A549 (cell line): Measurements from ENCODE around the gene GPR146. TPM values are rescaled to one million over a fixed set of nuclear protein-coding genes. Genes with fewer than 3 reads are reported as not detected.

Experiments
- ATAC-seq, 2 experiments: fragments of 200-7000 bp in 1 of 2; fragments of >200 bp in 1 of 2; cut with Nextera tagmentation in 1 of 2; cut with Tn5 transposase in 1 of 2; 3 replicates each; pipeline versions ENCODE4 v1.8.0 to v1.9.1; 2018 to 2020; ENCODE audit warnings: mild to moderate bottlenecking in 1 of 2, moderate library complexity in 1 of 2
- CTCF ChIA-PET: fragments of 300-600 bp; sonication (Branson Sonifier 250); formaldehyde crosslinking; extraction: SDS; loops from one replicate; lab custom pipeline; 2021; ENCODE audit warnings: antibody characterized with exemption, inconsistent platforms; lab: Yijun Ruan, JAX
- POLR2A ChIA-PET: fragments of 350-600 bp; formaldehyde crosslinking; extraction: SDS; loops from one replicate; lab custom pipeline; 2021; ENCODE audit warnings: antibody characterized with exemption, inconsistent platforms; lab: Yijun Ruan, JAX
- DNase-seq, 2 experiments: peaks; one replicate each; pipeline versions ENCODE4 v3.0.0 to v3.0.0-alpha.2; 2011 to 2016; ENCODE audit warnings: low read depth in 1 of 2, low spot score in 1 of 2
- FAIRE-seq: peaks from 2 replicates; lab custom pipeline; 2011; peaks lifted over from hg19 to GRCh38; lab: Jason Lieb, UNC
- H3K27ac ChIP-seq, 2 experiments: fragments of >200 bp; sonication (Bioruptor Twin); formaldehyde crosslinking; 3 replicates each; pipeline ENCODE4 v1.5.1; 2016 to 2017
- H3K4me1 ChIP-seq: fragments of >200 bp; sonication (Bioruptor Twin); formaldehyde crosslinking; 3 replicates; pipeline ENCODE4 v1.6.1; 2016
- H3K4me2 ChIP-seq: fragments of >200 bp; sonication (Bioruptor Twin); formaldehyde crosslinking; 3 replicates; pipeline ENCODE4 v1.6.1; 2016
- H3K4me3 ChIP-seq: fragments of >200 bp; sonication (Bioruptor Twin); formaldehyde crosslinking; 3 replicates; pipeline ENCODE4 v1.5.1; 2016
- H3K9me3 ChIP-seq: fragments of >200 bp; sonication (Bioruptor Twin); formaldehyde crosslinking; 3 replicates; pipeline ENCODE4 v1.6.1; 2016
- CBX2 ChIP-seq: fragments of 200-600 bp; sonication (generic); IDR thresholded peaks from 2 replicates; pipeline ENCODE4 v1.6.1; 2016; ENCODE audit warnings: low read depth, mild to moderate bottlenecking, borderline replicate concordance
- EHF ChIP-seq: fragments of 250-450 bp; sonication (Bioruptor Pico); IDR thresholded peaks from 2 replicates; pipeline ENCODE4 v1.5.0; 2020; ENCODE audit warnings: mild to moderate bottlenecking
- EHMT2 ChIP-seq: fragments of 200-600 bp; sonication (generic); IDR thresholded peaks from 2 replicates; pipeline ENCODE4 v1.6.1; 2016; ENCODE audit warnings: antibody characterized with exemption, low read depth, mild to moderate bottlenecking, moderate library complexity
- HOXA7 ChIP-seq: fragments of 250-450 bp; sonication (Bioruptor Pico); IDR thresholded peaks from 2 replicates; pipeline ENCODE4 v1.5.0; 2020; ENCODE audit warnings: mild to moderate bottlenecking, moderate library complexity
- KDM1A ChIP-seq: fragments of 200-600 bp; sonication (generic); IDR thresholded peaks from 2 replicates; pipeline ENCODE4 v1.6.1; 2016; ENCODE audit warnings: low read depth, mild to moderate bottlenecking
- KDM5A ChIP-seq: fragments of 200-600 bp; sonication (generic); IDR thresholded peaks from 2 replicates; pipeline ENCODE4 v1.6.1; 2016; ENCODE audit warnings: antibody characterized with exemption, mild to moderate bottlenecking
- RARB ChIP-seq: fragments of 250-450 bp; sonication (Bioruptor Pico); IDR thresholded peaks from 2 replicates; pipeline ENCODE4 v1.8.0; 2021; ENCODE audit warnings: mild to moderate bottlenecking, moderate library complexity
- RNF2 ChIP-seq: fragments of 200-600 bp; sonication (generic); IDR thresholded peaks from 2 replicates; pipeline ENCODE4 v1.6.1; 2016; ENCODE audit warnings: low read depth, mild to moderate bottlenecking, antibody characterized with exemption, moderate library complexity, borderline replicate concordance
- TFCP2L1 ChIP-seq: fragments of 250-450 bp; sonication (Bioruptor Pico); IDR thresholded peaks from 2 replicates; pipeline ENCODE4 v1.5.0; 2021; ENCODE audit warnings: mild to moderate bottlenecking
- TP53 ChIP-seq: fragments of 250-450 bp; sonication (Bioruptor Pico); IDR thresholded peaks from 2 replicates; pipeline ENCODE4 v1.5.0; 2021; ENCODE audit warnings: mild to moderate bottlenecking, moderate library complexity
- ZFP36 ChIP-seq: fragments of 450-650 bp; IDR thresholded peaks from 2 replicates; pipeline ENCODE4 v1.6.1; 2014; ENCODE audit warnings: borderline replicate concordance; ENCODE audit not compliant: partially characterized antibody
- WGBS: methylation state at CpG from one replicate; pipeline ENCODE4 v1.1.6; 2017; ENCODE audit errors: missing lambda C conversion rate; 5-methylcytosine and 5-hydroxymethylcytosine counted together
- polyA plus RNA-seq, 4 experiments: library from polyadenylated mRNA; depleted of rRNA in 3 of 4; stranded (reverse); fragments of >200 nt; fragmentation: RNase III in 1 of 4; extraction: RNeasy Plus Mini Kit Qiagen cat#74134 plus additional on column Dnase treatment in 1 of 4; gene quantifications; 2 replicates in 3 of 4; 3 replicates in 1 of 4; pipeline ENCODE4 v1.2.3, GENCODE V29; 2011 to 2017
- TF ChIP-seq, protein P1 (sequence below): fragments of 250-450 bp; sonication (Bioruptor Pico); IDR thresholded peaks from 2 replicates; pipeline ENCODE4 v1.5.0; 2021; ENCODE audit warnings: mild to moderate bottlenecking, moderate library complexity, borderline replicate concordance
- TF ChIP-seq, protein P2 (sequence below): fragments of >200 bp; sonication (Bioruptor Twin); formaldehyde crosslinking; IDR thresholded peaks from 3 replicates; pipeline ENCODE4 v1.6.1; 2016

Gene GPR146
- polyA plus RNA-seq, 2 of the 4 experiments (the other 2 are of a cell fraction): 0.50 to 0.75 TPM

DNA sequence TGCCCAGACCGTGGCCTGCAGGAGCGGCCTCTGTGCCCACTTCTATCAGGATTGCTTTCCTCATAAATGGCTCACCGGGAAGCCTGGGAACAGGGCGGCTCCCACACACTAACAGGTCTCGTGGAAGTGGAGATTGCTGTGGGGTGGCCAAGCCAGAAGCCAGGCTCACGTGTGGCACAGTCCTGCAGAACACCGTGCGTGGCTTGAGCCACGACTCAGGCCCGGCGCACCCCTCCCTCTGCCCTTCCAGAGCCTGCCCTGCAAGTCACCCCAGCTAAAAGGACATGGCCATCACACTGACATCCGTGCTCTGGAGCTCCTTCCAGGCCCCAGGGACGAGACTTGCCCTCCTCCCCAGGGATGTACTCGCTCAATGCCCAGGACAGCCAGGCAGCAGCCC is 50.5 kb downstream of the GPR146 start (continued):
- TF ChIP-seq, protein P1, sequence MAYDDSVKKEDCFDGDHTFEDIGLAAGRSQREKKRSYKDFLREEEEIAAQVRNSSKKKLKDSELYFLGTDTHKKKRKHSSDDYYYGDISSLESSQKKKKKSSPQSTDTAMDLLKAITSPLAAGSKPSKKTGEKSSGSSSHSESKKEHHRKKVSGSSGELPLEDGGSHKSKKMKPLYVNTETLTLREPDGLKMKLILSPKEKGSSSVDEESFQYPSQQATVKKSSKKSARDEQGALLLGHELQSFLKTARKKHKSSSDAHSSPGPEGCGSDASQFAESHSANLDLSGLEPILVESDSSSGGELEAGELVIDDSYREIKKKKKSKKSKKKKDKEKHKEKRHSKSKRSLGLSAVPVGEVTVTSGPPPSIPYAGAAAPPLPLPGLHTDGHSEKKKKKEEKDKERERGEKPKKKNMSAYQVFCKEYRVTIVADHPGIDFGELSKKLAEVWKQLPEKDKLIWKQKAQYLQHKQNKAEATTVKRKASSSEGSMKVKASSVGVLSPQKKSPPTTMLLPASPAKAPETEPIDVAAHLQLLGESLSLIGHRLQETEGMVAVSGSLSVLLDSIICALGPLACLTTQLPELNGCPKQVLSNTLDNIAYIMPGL (CRISPR knock-in tag): no peak
- TF ChIP-seq ZFP36: no peak

DNA sequence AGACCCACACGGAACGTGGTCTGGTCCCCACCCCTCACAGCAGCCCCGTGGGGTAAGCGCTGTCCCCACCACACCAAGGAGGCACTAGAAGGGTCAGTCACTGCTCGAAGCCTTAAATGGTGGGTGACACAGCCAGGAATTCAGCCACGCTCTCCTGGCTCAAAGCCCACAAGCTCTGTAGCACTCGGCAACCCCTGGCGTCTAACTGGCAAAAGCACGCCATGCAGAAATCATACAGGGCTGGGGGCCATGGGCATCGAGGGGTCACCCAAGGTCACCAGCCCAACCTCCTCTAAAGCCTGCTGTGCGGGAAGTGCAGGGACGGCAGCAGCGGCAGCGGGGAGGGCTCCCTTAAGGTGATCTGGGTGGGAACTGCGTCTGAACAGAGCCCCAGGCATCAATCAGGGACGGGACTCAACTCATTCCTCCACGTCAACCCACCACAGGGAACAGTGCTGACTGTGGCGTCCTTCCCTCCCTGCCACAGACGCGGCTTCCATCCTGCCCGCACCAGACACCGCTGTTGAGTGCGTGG is 51.3 kb downstream of the GPR146 start:
- Histone ChIP-seq H3K27ac (no peak overlapping the region), H3K4me3 (no peak overlapping the region), H3K4me1 (no peaks in the 10 kb centered on the region), H3K9me3 (no peaks in the 10 kb centered on the region), H3K4me2 (no peak overlapping the region)
- CTCF ChIA-PET: interaction anchor here (1.8 to 2.9 kb wide), 4 partner anchors 10 to 81 kb away, joined by 5 to 9 read pairs (median 7); no protein-coding TSS in a partner anchor
- TF ChIP-seq EHF (CRISPR knock-in tag) (no peak), KDM1A (no peak), CBX2 (no peak), RARB (CRISPR knock-in tag) (no peak), RNF2 (no peak), EHMT2 (no peak), TP53 (no peak), KDM5A (no peak), HOXA7 (CRISPR knock-in tag) (no peak)
- TF ChIP-seq, protein P1 (CRISPR knock-in tag): no peak
- no peak for ATAC-seq
- POLR2A ChIA-PET: no interaction called here
- 85% methylated on average over 21 of the region's 23 CpGs for WGBS
- FAIRE-seq: no peak
- DNase-seq: no peak

DNA sequence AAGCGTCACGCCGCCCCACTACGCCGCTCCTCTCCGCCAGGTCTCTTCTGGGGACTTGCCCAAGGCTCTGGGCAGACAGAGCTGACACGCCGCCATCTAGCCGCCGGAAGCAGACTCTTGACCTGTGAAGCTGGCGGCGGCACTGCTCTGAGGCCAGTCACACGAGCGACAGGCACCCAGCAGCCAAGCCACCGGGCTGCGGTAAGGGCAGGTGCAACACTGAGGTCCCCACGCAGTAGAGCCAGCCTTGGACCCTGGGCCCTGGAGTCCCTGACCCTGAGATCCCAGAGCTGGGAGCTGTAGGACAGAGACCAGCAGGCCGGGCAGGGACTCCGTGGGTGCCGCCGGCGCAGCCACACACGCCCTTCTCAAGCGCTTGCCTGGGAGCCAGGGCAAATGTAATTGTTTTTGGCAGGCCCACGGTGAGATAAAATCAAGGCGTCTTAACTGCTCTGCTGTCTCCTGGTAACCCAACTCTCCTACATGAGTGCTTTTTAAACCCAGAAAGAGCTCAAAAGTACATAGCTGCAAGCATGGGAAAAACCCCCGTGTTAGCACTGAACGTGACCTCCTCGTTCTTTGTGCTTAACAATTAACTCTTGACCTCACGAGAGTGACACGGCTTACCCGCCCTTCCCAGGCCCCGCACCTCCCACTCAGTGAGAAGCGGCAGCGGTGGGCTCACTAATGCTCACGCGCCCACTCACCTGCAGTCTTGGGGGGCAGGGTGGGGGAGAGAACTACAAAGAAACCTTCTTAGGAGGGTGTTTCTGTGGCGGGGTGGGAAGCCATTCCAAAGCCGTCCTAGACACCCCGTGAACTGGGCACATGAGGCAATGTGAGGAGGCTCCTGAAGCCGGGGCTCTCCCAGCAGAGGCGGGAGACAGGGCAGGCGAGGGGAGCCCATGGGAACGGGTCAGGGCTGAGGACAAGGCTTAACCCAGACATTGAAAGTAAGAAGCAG is 52.1 kb downstream of the GPR146 start:
- CTCF ChIA-PET: interaction anchor here (0.5 to 2.9 kb wide), 6 partner anchors 9 to 103 kb away, joined by 3 to 9 read pairs (median 5); no protein-coding TSS in a partner anchor

DNA sequence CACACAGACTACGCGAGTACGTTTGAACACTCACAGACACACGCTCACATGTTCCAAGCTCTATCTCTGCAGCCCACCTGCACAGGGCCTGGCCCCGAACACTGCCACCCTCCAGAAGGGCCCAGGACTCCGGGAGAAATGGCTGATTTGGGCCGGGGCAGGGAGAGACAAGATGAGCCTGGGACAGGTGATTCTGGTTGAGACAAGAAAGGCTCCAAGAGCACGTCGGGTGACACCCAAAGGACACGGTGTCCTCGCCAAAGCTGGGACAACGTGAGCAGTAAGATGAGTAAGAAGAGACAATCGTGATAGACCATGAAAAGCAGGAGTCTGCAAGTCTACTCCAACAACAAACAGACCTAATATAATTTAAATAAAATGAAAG is 52.8 kb downstream of the GPR146 start:
- TF ChIP-seq, protein P2, sequence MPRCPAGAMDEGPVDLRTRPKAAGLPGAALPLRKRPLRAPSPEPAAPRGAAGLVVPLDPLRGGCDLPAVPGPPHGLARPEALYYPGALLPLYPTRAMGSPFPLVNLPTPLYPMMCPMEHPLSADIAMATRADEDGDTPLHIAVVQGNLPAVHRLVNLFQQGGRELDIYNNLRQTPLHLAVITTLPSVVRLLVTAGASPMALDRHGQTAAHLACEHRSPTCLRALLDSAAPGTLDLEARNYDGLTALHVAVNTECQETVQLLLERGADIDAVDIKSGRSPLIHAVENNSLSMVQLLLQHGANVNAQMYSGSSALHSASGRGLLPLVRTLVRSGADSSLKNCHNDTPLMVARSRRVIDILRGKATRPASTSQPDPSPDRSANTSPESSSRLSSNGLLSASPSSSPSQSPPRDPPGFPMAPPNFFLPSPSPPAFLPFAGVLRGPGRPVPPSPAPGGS: no peak
- DNase-seq (no peak), FAIRE-seq (no peak), ATAC-seq (no peak)
- Histone ChIP-seq H3K9me3 (no peaks in the 10 kb centered on the region), H3K4me1 (no peaks in the 10 kb centered on the region), H3K4me2 (no peak overlapping the region), H3K27ac (no peak overlapping the region), H3K4me3 (no peak overlapping the region)
- WGBS: 91% methylated on average over 13 of the region's 13 CpGs
- CTCF ChIA-PET: interaction anchor here (1.0 to 2.9 kb wide), 3 partner anchors 9 to 104 kb away, joined by 4 to 9 read pairs (median 5); no protein-coding TSS in a partner anchor
- POLR2A ChIA-PET: no interaction called here

More for the DNA sequence above, 52.1 kb downstream of the GPR146 start:
- FAIRE-seq: no peak
- no peaks in the 10 kb centered on the region for H3K4me1 ChIP-seq
- no peak overlapping the region for H3K27ac ChIP-seq
- H3K4me2 ChIP-seq: no peak overlapping the region
- DNase-seq: no peak
- H3K4me3 ChIP-seq: no peak overlapping the region
- no peaks in the 10 kb centered on the region for H3K9me3 ChIP-seq
- WGBS: 92% methylated on average over 29 of the region's 44 CpGs
- no peak for TF ChIP-seq TFCP2L1
- TF ChIP-seq, all 56 proteins: peak for 0
- ATAC-seq: no peak
- POLR2A ChIA-PET: no interaction called here
